GM19035 (cell line): Measurements from ENCODE around the gene PACSIN2.
A peak's percentile ranks its signal among the peaks of the same experiment; 100 is the strongest.

Experiments used
- ATAC-seq: cut with Tn5 transposase; IDR thresholded peaks from one replicate; pipeline ENCODE4 v1.9.1; 2021; ENCODE audit not compliant: unreplicated experiment

Gene PACSIN2

GRCh38 chr22:42866100-42866499 is 148.8 kb downstream of the PACSIN2 start:
- ATAC-seq: no peak

- ATAC-seq: no peak
Observed at GRCh38 chr22:42865536-42865935, 149.4 kb downstream of the PACSIN2 start.

- no peak for ATAC-seq
Observed at GRCh38 chr22:42863349-42863961, 151.5 kb downstream of the PACSIN2 start.

- no peak for ATAC-seq
Observed at GRCh38 chr22:42862045-42862734, 152.8 kb downstream of the PACSIN2 start.

- ATAC-seq: no peak
Observed at GRCh38 chr22:42860968-42861367, 154.0 kb downstream of the PACSIN2 start.

GRCh38 chr22:42857845-42858481 is 157.0 kb downstream of the PACSIN2 start:
- no peak for ATAC-seq

- peak; percentile 88 for ATAC-seq
Observed at GRCh38 chr22:42856865-42857704, 157.9 kb downstream of the PACSIN2 start, which contains the start of gene ARFGAP3. Gene ARFGAP3 (minus strand): TSS chr22:42857273. CDS start chr22:42857182, 91 bp downstream.

- peak; percentile 19 for ATAC-seq
Observed at GRCh38 chr22:42856179-42856864, 158.6 kb downstream of the PACSIN2 start.

- ATAC-seq: no peak
Observed at GRCh38 chr22:42855721-42856120, 159.2 kb downstream of the PACSIN2 start.

- ATAC-seq: no peak
Observed at GRCh38 chr22:42855211-42855610, 159.7 kb downstream of the PACSIN2 start.

- ATAC-seq: no peak
Observed at GRCh38 chr22:42848941-42849550, 165.9 kb downstream of the PACSIN2 start.

GRCh38 chr22:42847110-42847509 is 167.8 kb downstream of the PACSIN2 start:
- no peak for ATAC-seq

- no peak for ATAC-seq
Observed at GRCh38 chr22:42844756-42845155, 170.2 kb downstream of the PACSIN2 start.

- ATAC-seq: no peak
Observed at GRCh38 chr22:42842658-42843370, 172.1 kb downstream of the PACSIN2 start.

- ATAC-seq: no peak
Observed at GRCh38 chr22:42841444-42841843, 173.5 kb downstream of the PACSIN2 start.

GRCh38 chr22:42837556-42837955 is 177.4 kb downstream of the PACSIN2 start:
- no peak for ATAC-seq

GRCh38 chr22:42836026-42836425 is 178.9 kb downstream of the PACSIN2 start:
- ATAC-seq: no peak

GRCh38 chr22:42834177-42834949 is 180.6 kb downstream of the PACSIN2 start:
- no peak for ATAC-seq

GRCh38 chr22:42833104-42833503 is 181.8 kb downstream of the PACSIN2 start:
- ATAC-seq: no peak
